ENCODE results near the gene LRRC3C. TPM values are rescaled to one million over a fixed set of nuclear protein-coding genes. Genes with fewer than 3 reads are reported as not detected.

Gene LRRC3C
- total RNA-seq, 1 donor from 2014 or later: not detected

- no peak for DNase-seq (ENCODE audit: low read depth in 2 of 2)
Observed at GRCh38 chr17:39974433-39974832, 46.9 kb downstream of the LRRC3C start.

- DNase-seq (ENCODE audit: low read depth in 2 of 2): no peak
Observed at GRCh38 chr17:39975801-39976200, 48.3 kb downstream of the LRRC3C start.

GRCh38 chr17:39979016-39979670, 51.6 kb downstream of the LRRC3C start:
- DNase-seq (ENCODE audit: low read depth in 2 of 2): no peak

- no peak for DNase-seq (ENCODE audit: low read depth in 2 of 2)
Observed at GRCh38 chr17:39979893-39980350, 52.4 kb downstream of the LRRC3C start.

- peak; percentile 99 to 100 for DNase-seq (ENCODE audit: low read depth in 2 of 2)
Observed at GRCh38 chr17:39980351-39981206, 53.0 kb downstream of the LRRC3C start, which contains the start of gene PSMD3. Gene PSMD3, plus strand, starts transcription at chr17:39980807. Its CDS starts 164 bp downstream, at chr17:39980971.

- peak in 1 of 2 donors; percentile 12 for DNase-seq (ENCODE audit: low read depth in 2 of 2)
Observed at GRCh38 chr17:39981207-39981741, 53.7 kb downstream of the LRRC3C start.

GRCh38 chr17:39981766-39982375, 54.3 kb downstream of the LRRC3C start:
- DNase-seq (ENCODE audit: low read depth in 2 of 2): no peak

GRCh38 chr17:39988206-39988810, 60.8 kb downstream of the LRRC3C start:
- peak in 1 of 2 donors; percentile 17 for DNase-seq (ENCODE audit: low read depth in 2 of 2)

- DNase-seq (ENCODE audit: low read depth in 2 of 2): no peak
Observed at GRCh38 chr17:39994448-39994847, 66.9 kb downstream of the LRRC3C start.

Other genes with a start within 250 kb of the LRRC3C start
- 3.9 and 7.5 TPM in 2 replicates for gene PGAP3, start 239.7 kb upstream of the LRRC3C start, total RNA-seq
- gene ERBB2, start 227.7 kb upstream of the LRRC3C start, total RNA-seq: 1.1 and 1.5 TPM in 2 replicates
- gene MIEN1, start 197.2 kb upstream of the LRRC3C start, total RNA-seq: 16.0 and 18.1 TPM in 2 replicates
- 0.13 TPM in 1 of 2 replicates, not detected in the other for gene GRB7, start 189.8 kb upstream of the LRRC3C start, total RNA-seq
- not detected in 2 replicates for gene IKZF3, start 63.4 kb upstream of the LRRC3C start, total RNA-seq
- not detected in 2 replicates for gene ZPBP2, start 59.5 kb upstream of the LRRC3C start, total RNA-seq
- gene GSDMB, start 9.1 kb upstream of the LRRC3C start, total RNA-seq: 1.5 and 1.9 TPM in 2 replicates
- 30.3 and 36.9 TPM in 2 replicates for gene ORMDL3, start 131 bp upstream of the LRRC3C start, total RNA-seq
- not detected in 2 replicates for gene GSDMA, start 35.3 kb downstream of the LRRC3C start, total RNA-seq
- 95.8 and 100 TPM in 2 replicates for gene PSMD3, start 53.1 kb downstream of the LRRC3C start, total RNA-seq
- gene CSF3, start 87.7 kb downstream of the LRRC3C start, total RNA-seq: 0.13 and 0.90 TPM in 2 replicates
- 32.5 and 49.8 TPM in 2 replicates for gene MED24, start 126.7 kb downstream of the LRRC3C start, total RNA-seq
- gene THRA, start 135.2 kb downstream of the LRRC3C start, total RNA-seq: 11.9 and 19.7 TPM in 2 replicates
- gene NR1D1, start 172.9 kb downstream of the LRRC3C start, total RNA-seq: 0.77 and 2.4 TPM in 2 replicates
- 29.0 and 32.0 TPM in 2 replicates for gene MSL1, start 194.2 kb downstream of the LRRC3C start, total RNA-seq
- 19.4 and 20.7 TPM in 2 replicates for gene CASC3, start 212.8 kb downstream of the LRRC3C start, total RNA-seq
- 0.39 and 0.89 TPM in 2 replicates for gene RAPGEFL1, start 249.7 kb downstream of the LRRC3C start, total RNA-seq

Data from dermis microvascular lymphatic vessel endothelial cell (primary cell).